NB4 (cell line): ENCODE results near the gene NFU1.

Experiments used
- CTCF ChIP-seq: IDR thresholded peaks from one replicate; pipeline ENCODE4 v1.5.1; 2012; ENCODE audit warnings: low read depth, low read length
- MYC ChIP-seq: IDR thresholded peaks from 2 replicates; pipeline ENCODE4 v1.6.1; 2011; ENCODE audit warnings: low read depth, low read length
- POLR2A ChIP-seq: IDR thresholded peaks from 2 replicates; pipeline ENCODE4 v1.6.1; 2011; ENCODE audit warnings: mild to moderate bottlenecking; ENCODE audit not compliant: insufficient read length; ENCODE audit errors: extremely low read depth
- TF ChIP-seq, protein P1 (sequence below): IDR thresholded peaks from 2 replicates; pipeline ENCODE4 v1.6.1; 2011; ENCODE audit warnings: low read depth, low read length

DNA sequence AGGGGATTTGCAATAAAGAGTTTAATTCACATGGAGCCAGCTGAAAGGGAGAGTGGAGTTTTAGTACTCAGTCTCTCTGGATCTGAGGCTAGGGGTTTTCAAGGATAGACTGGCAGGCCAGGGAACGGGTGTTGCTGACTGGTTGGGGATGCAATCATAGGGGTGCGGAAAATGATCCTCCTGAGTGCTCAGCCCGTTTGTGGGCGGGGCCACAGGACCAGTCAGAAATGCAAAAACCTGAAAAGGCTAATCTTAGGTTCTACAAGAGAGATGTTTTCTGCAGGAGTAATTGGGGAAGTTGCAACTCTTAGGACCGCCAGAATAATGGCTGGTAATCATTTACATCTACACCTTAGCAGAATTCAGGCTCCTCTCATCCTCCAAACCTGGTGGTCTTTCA is 2.5 kb downstream of the NFU1 start:
- TF ChIP-seq CTCF, result no peak
- TF ChIP-seq POLR2A, result no peak
- TF ChIP-seq, protein P1, sequence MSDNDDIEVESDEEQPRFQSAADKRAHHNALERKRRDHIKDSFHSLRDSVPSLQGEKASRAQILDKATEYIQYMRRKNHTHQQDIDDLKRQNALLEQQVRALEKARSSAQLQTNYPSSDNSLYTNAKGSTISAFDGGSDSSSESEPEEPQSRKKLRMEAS, result no peak
- TF ChIP-seq MYC, result no peak
